Limb (tissue), 2 donors: Measurements from ENCODE around the gene TPSG1.
"Not testable (repeated sequence)": the region's sequence is repeated elsewhere in the genome, so short reads cannot be mapped to it uniquely, and the experiment has no call there.

ENCODE experiments used
- DNase-seq, 2 donors: peaks; one replicate each; pipeline ENCODE4 v3.0.0-alpha.2; 2016; ENCODE audit errors: extremely low spot score in 2 of 2

Gene TPSG1

GRCh38 chr16:1232049-1232748 lies 7.1 kb upstream of the TPSG1 start:
- not testable (repeated sequence) for DNase-seq

GRCh38 chr16:1231301-1231700 lies 6.2 kb upstream of the TPSG1 start:
- DNase-seq, result not testable (repeated sequence)

- not testable (repeated sequence) for DNase-seq
These were observed 5.6 kb upstream of the TPSG1 start for GRCh38 chr16:1230471-1231212.

GRCh38 chr16:1230084-1230470 lies 5.0 kb upstream of the TPSG1 start, which contains the start of gene TPSB2:
Gene TPSB2 (minus strand): TSS chr16:1230184. CDS start chr16:1229951, 233 bp downstream.
- not testable (repeated sequence) for DNase-seq

GRCh38 chr16:1229476-1229875 lies 4.4 kb upstream of the TPSG1 start:
- not testable (repeated sequence) for DNase-seq

GRCh38 chr16:1228227-1228626 lies 3.2 kb upstream of the TPSG1 start:
- not testable (repeated sequence) for DNase-seq

GRCh38 chr16:1226692-1227091 lies 1.6 kb upstream of the TPSG1 start:
- not testable (repeated sequence) for DNase-seq

GRCh38 chr16:1225728-1226311 lies 752 bp upstream of the TPSG1 start:
- DNase-seq, result not testable (repeated sequence)

- no peak for DNase-seq
These were observed 510 bp downstream of the TPSG1 start for GRCh38 chr16:1224558-1224957.

GRCh38 chr16:1223355-1224214 lies 1.5 kb downstream of the TPSG1 start:
- no peak for DNase-seq

- no peak for DNase-seq
These were observed 2.3 kb downstream of the TPSG1 start for GRCh38 chr16:1222553-1223354.

GRCh38 chr16:1221628-1222552 lies 3.2 kb downstream of the TPSG1 start:
- DNase-seq, result no peak

GRCh38 chr16:1220841-1221627 lies 4.0 kb downstream of the TPSG1 start:
- no peak for DNase-seq

- no peak for DNase-seq
These were observed 4.9 kb downstream of the TPSG1 start for GRCh38 chr16:1220098-1220728.

- DNase-seq, result no peak
These were observed 6.0 kb downstream of the TPSG1 start for GRCh38 chr16:1218930-1219611.

- no peak for DNase-seq
These were observed 6.8 kb downstream of the TPSG1 start for GRCh38 chr16:1218061-1218929.

- no peak for DNase-seq
These were observed 7.5 kb downstream of the TPSG1 start for GRCh38 chr16:1217526-1217925.
